ENCODE measurements around the gene ADAMTSL2.
A peak's percentile ranks its signal among the peaks of the same experiment; 100 is the strongest.

ADAMTSL2 gene

GRCh38 chr9:133591985-133592384 lies 57.5 kb downstream of the ADAMTSL2 start:
- DNase-seq = no peak

DNA sequence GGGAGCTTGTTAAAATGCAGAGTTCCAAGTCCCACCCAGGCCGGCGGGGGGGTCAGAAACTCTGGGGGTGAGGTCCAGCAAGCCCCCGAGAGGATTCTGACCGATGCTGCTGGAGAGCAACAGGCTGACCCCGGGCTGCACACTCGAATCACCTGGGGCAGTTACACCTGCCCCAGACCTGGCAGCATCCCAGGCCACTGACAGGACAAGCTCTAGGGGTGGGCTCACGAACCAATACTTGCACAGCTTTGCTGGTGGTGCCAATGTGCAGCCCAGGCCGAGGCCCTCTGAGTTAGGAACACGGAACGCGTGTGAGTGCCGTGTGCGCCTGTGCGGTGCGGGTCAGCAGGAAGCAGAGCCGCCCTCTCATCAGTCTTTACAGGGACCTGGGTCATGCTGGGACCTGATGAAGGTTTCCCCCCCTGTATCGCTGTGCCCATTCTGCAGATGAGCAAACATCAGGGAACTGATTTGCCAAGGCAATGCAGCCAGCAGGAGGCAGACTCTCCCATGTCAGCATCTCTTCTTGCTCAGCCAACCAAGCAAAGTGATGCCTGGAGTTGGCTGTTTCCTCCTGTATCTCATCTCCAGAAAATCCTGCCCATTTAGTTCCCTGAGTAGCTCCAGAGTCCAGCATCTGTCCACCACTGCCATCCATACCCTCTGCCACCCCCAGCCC lies 58.4 kb downstream of the ADAMTSL2 start:
- DNase-seq = no peak

GRCh38 chr9:133593587-133594253 lies 59.2 kb downstream of the ADAMTSL2 start:
- DNase-seq = no peak

DNA sequence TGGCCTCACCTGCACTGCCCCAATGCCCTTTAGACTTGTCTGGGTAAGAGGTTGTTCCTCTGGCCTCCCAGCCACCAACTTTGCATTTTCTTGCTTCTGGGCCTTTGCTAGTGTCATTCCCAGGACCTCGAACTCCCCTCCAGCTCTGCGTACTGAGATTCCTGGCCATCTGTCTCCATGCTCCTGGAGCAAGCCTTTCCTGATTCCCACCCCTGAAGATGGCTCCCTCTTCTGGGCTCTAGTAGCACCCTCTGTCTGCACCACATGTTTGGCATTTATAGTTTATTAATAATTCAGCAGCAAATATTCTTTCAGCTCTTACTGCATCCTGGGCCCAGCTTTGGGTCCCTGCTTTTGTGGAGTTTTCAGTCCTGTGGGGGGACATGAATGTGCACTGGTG lies 59.8 kb downstream of the ADAMTSL2 start:
- DNase-seq = no peak

DNA sequence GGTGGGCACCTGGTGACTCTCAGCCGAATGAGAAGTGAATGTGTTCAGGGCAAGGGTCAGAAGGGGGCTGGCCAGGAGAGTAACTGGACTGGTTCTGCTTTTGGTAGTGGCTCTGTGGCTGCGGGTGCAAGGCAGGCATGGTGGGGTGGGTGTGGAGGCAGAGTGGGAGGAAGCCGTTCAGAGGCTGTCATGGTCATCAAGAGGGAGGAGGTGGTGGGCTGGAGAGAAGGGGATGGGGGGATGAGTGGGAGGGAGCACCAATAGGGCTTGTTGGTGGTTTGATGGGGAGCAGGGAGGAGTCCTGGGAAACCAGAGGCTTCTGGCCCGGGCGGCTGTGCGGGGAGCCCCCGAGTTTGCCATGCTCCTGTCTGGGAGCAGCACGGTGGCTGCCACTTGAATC lies 61.4 kb downstream of the ADAMTSL2 start:
- DNase-seq = no peak

GRCh38 chr9:133597316-133597957 lies 62.9 kb downstream of the ADAMTSL2 start:
- DNase-seq = no peak

- DNase-seq = no peak
These were observed 64.5 kb downstream of the ADAMTSL2 start for GRCh38 chr9:133598978-133599377.

- no peak for DNase-seq
These were observed 65.1 kb downstream of the ADAMTSL2 start for GRCh38 chr9:133599470-133600173.

- no peak for DNase-seq
These were observed 66.2 kb downstream of the ADAMTSL2 start for GRCh38 chr9:133600739-133601138.

- DNase-seq = no peak
These were observed 67.2 kb downstream of the ADAMTSL2 start for GRCh38 chr9:133601746-133602145.

DNA sequence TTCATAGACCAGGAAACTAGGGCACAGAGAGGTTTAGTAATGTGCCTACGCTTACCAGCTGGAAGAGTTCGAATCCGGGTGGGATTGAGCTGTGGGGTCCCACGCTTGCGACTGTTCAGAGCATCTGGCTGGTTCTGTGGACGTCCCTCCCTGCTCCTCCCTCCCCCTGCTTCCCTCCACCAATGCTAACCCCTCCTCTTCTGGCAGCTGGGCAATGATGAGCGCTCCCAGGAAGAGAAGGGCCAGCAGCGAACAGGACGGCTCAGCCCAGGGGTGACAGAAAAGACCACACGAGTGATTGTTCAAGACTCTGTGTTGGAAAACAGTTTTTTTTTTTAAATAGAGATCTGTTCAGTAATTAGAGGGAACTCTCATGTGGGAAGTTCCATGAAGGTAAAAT lies 67.8 kb downstream of the ADAMTSL2 start:
- no peak for DNase-seq

GRCh38 chr9:133603135-133603927 lies 68.8 kb downstream of the ADAMTSL2 start:
- no peak for DNase-seq

DNA sequence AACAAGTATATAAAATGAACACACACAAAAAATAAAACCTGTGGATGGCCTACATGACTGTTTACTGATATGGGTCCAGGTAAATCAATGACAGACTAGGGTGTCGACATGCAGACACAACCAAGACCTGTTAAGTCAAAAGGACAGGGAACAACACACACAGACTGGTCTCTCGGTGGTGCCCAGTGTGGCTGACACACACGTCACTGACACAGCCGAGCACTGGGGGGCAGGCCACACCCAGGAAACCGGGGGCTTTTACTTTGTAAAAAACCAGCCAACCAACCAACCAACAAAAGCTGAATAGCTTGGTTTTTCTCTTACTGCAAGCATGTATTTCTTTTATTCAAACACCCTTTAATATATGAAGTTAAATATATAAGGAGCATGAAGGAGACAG lies 69.7 kb downstream of the ADAMTSL2 start:
- peak; percentile 24 for DNase-seq

DNA sequence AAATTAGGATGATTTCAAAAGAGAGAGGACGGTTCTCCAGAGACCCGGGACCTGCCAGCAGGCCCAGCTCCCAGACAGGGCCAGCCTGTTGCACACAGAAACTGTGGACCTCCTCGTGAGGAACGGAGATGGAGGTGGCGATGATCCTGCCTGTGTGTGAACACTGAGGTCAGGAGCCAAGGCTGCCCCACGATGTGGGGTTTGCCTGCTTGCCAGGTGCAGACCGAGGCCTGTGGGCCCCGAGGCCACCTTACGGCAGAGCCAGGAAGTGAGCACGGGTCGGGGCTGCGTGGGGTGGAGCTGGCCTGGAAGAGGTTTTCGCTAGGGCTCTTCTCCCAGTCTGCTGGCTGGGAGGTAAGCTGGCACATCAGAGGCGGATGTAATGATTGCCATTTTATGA lies 70.4 kb downstream of the ADAMTSL2 start:
- DNase-seq = no peak

DNA sequence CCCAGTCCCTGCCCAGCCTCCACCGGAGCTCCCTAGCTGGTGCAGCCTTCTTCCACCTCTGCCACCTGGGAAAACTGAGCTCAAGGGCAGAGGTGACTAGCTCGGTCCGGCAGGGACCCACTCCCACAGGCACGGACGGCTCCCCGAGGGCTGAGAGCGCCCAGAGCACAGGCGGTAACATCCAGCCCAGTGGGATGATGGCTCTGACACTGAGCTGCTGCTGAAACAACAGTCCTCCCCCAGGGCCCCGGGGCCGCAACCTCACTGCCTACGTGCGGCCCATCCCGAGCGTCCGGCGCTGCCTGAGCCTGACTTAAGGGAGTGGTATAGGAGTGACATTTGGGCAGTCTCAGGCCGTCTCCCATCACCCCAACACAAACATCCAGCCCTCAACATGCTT lies 70.9 kb downstream of the ADAMTSL2 start:
- no peak for DNase-seq

DNA sequence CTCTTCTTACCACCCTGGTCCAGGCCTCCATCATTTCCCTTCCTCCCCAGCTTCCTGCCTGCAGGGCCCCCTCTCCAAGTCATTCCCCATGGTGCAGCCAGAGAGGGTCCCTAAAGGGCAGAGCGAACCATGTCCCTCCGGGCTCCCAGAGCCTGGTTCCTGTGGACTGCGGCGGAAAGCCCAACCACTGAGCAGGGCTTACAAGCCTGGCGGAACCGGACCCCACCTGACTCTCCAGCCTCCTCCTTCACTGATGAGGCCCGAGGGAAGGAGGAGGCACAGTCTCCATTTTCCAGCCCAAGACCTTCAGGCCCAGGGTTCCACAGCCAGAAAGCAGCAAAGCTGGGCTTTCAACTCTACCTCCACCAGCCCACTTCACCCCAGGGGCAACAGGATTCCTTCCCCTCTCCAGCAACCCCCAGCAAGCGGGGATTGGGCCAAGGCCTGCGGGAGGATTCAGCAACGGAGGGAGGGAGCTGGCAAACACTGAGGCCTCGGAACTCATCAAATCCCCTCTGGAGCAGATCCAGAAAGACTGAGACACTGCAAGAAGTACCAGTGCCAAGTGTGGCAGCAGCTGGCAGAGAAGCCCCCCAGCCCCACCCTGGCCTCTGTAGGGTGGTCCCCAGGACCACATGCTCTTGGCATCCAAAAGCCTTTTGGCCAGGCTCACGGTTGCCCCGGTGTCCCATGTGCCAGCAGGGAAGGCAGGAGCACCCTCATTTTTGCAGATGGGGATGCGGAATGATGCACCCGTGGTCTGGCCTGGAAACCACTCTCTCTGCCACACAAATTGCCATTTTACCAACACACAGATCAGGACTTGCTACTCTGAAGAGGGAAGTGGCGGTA lies 71.6 kb downstream of the ADAMTSL2 start:
- no peak for DNase-seq

DNA sequence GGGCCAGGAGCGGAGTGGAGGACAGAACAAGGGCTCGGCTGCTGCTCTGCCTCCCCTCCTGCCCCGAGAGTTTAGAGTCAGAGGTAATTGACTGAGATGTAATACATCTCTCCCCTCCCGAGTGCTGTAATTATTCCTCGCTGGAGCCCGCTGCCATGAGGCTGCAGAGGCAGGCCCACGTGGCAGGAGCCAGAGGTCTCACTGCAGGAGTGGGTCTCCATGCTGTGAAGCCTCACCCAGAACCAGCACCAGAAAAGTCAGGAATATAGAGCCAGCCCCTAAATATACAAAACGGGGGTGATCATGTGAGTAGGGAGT lies 72.2 kb downstream of the ADAMTSL2 start:
- no peak for DNase-seq

GRCh38 chr9:133607381-133607780 lies 72.9 kb downstream of the ADAMTSL2 start:
- no peak for DNase-seq

GRCh38 chr9:133607976-133608375 lies 73.5 kb downstream of the ADAMTSL2 start:
- DNase-seq = no peak

GRCh38 chr9:133608382-133608781 lies 73.9 kb downstream of the ADAMTSL2 start:
- DNase-seq = no peak

- DNase-seq = no peak
These were observed 74.4 kb downstream of the ADAMTSL2 start for GRCh38 chr9:133608889-133609288.
